ENCODE measurements around the gene FXYD6. TPM values are rescaled to one million over a fixed set of nuclear protein-coding genes. Genes with fewer than 3 reads are reported as not detected.
"Not testable (repeated sequence)": the region's sequence is repeated elsewhere in the genome, so short reads cannot be mapped to it uniquely, and the experiment has no call there.

Gene FXYD6
- total and polyA plus RNA-seq, 8 donors = 2.7 to 48.0 (median 8.9) TPM

- H3K27ac ChIP-seq = peak overlapping the region; percentile 64 to 91 (median 82)
Observed at GRCh38 chr11:117816151-117816741, 60.2 kb downstream of the FXYD6 start.

GRCh38 chr11:117815262-117815803, 61.1 kb downstream of the FXYD6 start:
- ATAC-seq = peak in 3 of 4 donors; percentile 3 to 46 (median 28)
- intact Hi-C loops (cut with DNase I) = no loop called here

More at GRCh38 chr11:117816151-117816741, 60.2 kb downstream of the FXYD6 start:
- 66 to 67% methylated on average over 20 of the region's 20 CpGs for WGBS, 2 donors
- no peaks in the 10 kb centered on the region for H3K9me3 ChIP-seq
- H3K4me3 ChIP-seq = no peak overlapping the region
- DNase-seq (peak in 5 of 6 donors; percentile 59 to 90 (median 73)), ATAC-seq (peak; percentile 13 to 59 (median 38)), FAIRE-seq (no peak)
- intact Hi-C loops (cut with DNase I) = no loop called here
- H3K27me3 ChIP-seq = no peaks in the 10 kb centered on the region
- no peak for TF ChIP-seq CTCF (IDR thresholded peaks at IDR 0.05)
- H3K36me3 ChIP-seq = no peaks in the 10 kb centered on the region
- peaks cover 14 to 35% (median 29%) of the 10 kb centered on the region in 3 donors for H3K4me1 ChIP-seq

GRCh38 chr11:117814766-117815261, 61.6 kb downstream of the FXYD6 start:
- DNase-seq (peak; percentile 55 to 87 (median 72)), ATAC-seq (peak; percentile 15 to 30 (median 21)), FAIRE-seq (no peak)
- no peaks in the 10 kb centered on the region for H3K27me3 ChIP-seq
- no peak overlapping the region for H3K4me3 ChIP-seq
- peak overlapping the region; percentile 64 to 91 (median 82) for H3K27ac ChIP-seq
- intact Hi-C loops (cut with DNase I) = no loop called here
- peaks cover 14 to 35% (median 29%) of the 10 kb centered on the region in 3 donors for H3K4me1 ChIP-seq
- H3K36me3 ChIP-seq = no peaks in the 10 kb centered on the region
- 30 to 36% methylated on average over 14 of the region's 14 CpGs for WGBS, 2 donors
- H3K9me3 ChIP-seq = no peaks in the 10 kb centered on the region
- no peak for TF ChIP-seq CTCF (IDR thresholded peaks at IDR 0.05)

More at GRCh38 chr11:117815262-117815803, 61.1 kb downstream of the FXYD6 start:
- DNase-seq (peak in 3 of 6 donors; percentile 46 to 54 (median 53)), FAIRE-seq (no peak)
- H3K4me1 ChIP-seq = peaks cover 14 to 35% (median 29%) of the 10 kb centered on the region in 3 donors
- no peak overlapping the region for H3K4me3 ChIP-seq
- no peaks in the 10 kb centered on the region for H3K9me3 ChIP-seq
- H3K27me3 ChIP-seq = no peaks in the 10 kb centered on the region
- H3K36me3 ChIP-seq = no peaks in the 10 kb centered on the region
- WGBS, 2 donors = 29 to 31% methylated on average over 7 of the region's 7 CpGs
- peak overlapping the region; percentile 64 to 91 (median 82) for H3K27ac ChIP-seq
- no peak for TF ChIP-seq CTCF (IDR thresholded peaks at IDR 0.05)

DNA sequence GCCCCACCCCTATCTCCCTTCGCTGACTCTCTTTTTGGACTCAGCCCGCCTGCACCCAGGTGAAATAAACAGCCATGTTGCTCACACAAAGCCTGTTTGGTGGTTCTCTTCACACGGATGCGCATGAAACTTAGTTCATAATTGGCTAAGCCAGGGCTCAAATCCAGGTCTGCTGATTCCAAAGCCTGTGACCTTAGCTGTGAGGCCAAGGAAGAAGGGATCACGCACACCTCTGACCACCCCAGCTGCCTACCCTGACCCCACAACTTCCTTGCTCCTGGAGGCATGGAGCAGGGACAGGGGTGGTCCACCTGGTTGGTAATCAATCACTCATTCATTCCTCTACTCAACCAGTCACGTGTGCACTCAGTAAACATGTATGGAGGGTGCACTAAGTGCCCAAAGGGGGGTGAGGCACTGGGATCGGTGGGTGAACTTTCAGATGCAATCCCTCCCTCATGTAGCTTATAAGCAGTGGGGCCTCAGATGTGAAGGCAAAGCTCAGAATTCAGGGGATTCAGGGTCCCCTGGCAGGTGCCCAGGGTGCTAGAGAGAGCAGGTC, 62.2 kb downstream of the FXYD6 start:
- Histone ChIP-seq H3K27me3 (no peaks in the 10 kb centered on the region), H3K4me3 (no peak overlapping the region), H3K27ac (peak overlapping the region; percentile 64 to 91 (median 82)), H3K4me1 (peaks cover 14 to 35% (median 29%) of the 10 kb centered on the region in 3 donors), H3K36me3 (no peaks in the 10 kb centered on the region), H3K9me3 (no peaks in the 10 kb centered on the region)
- peak in 1 of 6 donors; percentile 34 for DNase-seq
- FAIRE-seq = no peak
- ATAC-seq = peak in 3 of 4 donors; percentile 1 to 30 (median 9)
- WGBS, 2 donors = 58 to 69% methylated on average over 7 of the region's 7 CpGs
- TF ChIP-seq CTCF (IDR thresholded peaks at IDR 0.05) = no peak
- intact Hi-C loops (cut with DNase I) = no loop called here

DNA sequence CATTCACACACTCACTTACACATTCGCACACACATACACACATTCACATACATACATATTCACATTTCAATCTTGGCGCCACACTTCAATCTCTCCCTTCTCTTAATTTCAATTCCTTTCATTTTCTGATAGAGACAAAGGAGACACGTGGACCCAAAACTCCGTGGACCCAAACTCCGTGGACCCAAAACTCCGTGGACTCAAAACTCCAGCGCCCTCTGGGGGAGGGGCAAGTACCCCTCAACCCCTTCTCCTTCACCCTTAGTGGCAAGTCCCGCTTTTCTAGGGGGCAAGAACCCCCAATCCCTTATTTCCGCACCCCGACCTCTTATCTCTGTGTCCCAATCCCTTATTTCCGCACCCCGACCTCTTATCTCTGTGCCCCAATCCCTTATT, 66.4 kb downstream of the FXYD6 start:
- 72 to 82% methylated on average over 12 of the region's 12 CpGs for whole genome bisulfite sequencing, 2 donors
- H3K9me3 ChIP-seq; ATAC-seq; H3K27me3 ChIP-seq; DNase-seq; intact Hi-C loops (cut with DNase I); H3K4me1 ChIP-seq; FAIRE-seq; H3K36me3 ChIP-seq; H3K4me3 ChIP-seq; H3K27ac ChIP-seq: not testable (repeated sequence)
